ENCODE measurements around the gene NR4A1.

The NR4A1 gene

GRCh38 chr12:52023976-52024688 lies 27.1 kb upstream of the NR4A1 start:
- no peak for DNase-seq (ENCODE audit: low spot score in 2 of 2)
- H3K27me3 ChIP-seq (ENCODE audit: low read depth), result no peaks in the 10 kb centered on the region
- in situ Hi-C loops (cut with MboI; ENCODE audit: low sequenced_read_pairs), result no loop called here
- peak overlapping the region; percentile 45 for H3K4me3 ChIP-seq
- H3K4me1 ChIP-seq, result peaks cover 20% of the 10 kb centered on the region
- H3K9me3 ChIP-seq, result no peaks in the 10 kb centered on the region
- H3K36me3 ChIP-seq (replicated peaks), result no peaks in the 10 kb centered on the region

- in situ Hi-C loops (cut with MboI; ENCODE audit: low sequenced_read_pairs), result loop anchor here (5.0 kb wide), 2 partner anchors 57 to 97 kb away; no protein-coding TSS in a partner anchor
- DNase-seq (ENCODE audit: low spot score in 2 of 2), result peak in 1 of 2 experiments; percentile 51
- no peaks in the 10 kb centered on the region for H3K36me3 ChIP-seq (replicated peaks)
- H3K4me3 ChIP-seq, result peak overlapping the region; percentile 20; the same call in 1 of the 2 replicates
- H3K27me3 ChIP-seq (ENCODE audit: low read depth), result no peaks in the 10 kb centered on the region
- H3K9me3 ChIP-seq, result no peaks in the 10 kb centered on the region
- peaks cover 22% of the 10 kb centered on the region for H3K4me1 ChIP-seq
Observed at GRCh38 chr12:52024845-52025230, 26.4 kb upstream of the NR4A1 start.

- H3K27me3 ChIP-seq (ENCODE audit: low read depth), result no peaks in the 10 kb centered on the region
- H3K36me3 ChIP-seq (replicated peaks), result no peaks in the 10 kb centered on the region
- H3K4me3 ChIP-seq, result no peak overlapping the region
- in situ Hi-C loops (cut with MboI; ENCODE audit: low sequenced_read_pairs), result loop anchor here (5.0 kb wide), 2 partner anchors 56 to 96 kb away; no protein-coding TSS in a partner anchor
- no peak for DNase-seq (ENCODE audit: low spot score in 2 of 2)
- no peaks in the 10 kb centered on the region for H3K9me3 ChIP-seq
- H3K4me1 ChIP-seq, result peaks cover 24% of the 10 kb centered on the region
Observed at GRCh38 chr12:52026263-52026662, 25.0 kb upstream of the NR4A1 start.

- Histone ChIP-seq H3K36me3 (replicated peaks) (no peaks in the 10 kb centered on the region), H3K4me1 (peaks cover 24% of the 10 kb centered on the region), H3K27me3 (ENCODE audit: low read depth) (no peaks in the 10 kb centered on the region), H3K4me3 (no peak overlapping the region), H3K9me3 (no peaks in the 10 kb centered on the region)
- in situ Hi-C loops (cut with MboI; ENCODE audit: low sequenced_read_pairs), result loop anchor here (5.0 kb wide), 2 partner anchors 55 to 95 kb away; no protein-coding TSS in a partner anchor
- DNase-seq (ENCODE audit: low spot score in 2 of 2), result no peak
Observed at GRCh38 chr12:52027085-52027843, 24.0 kb upstream of the NR4A1 start.

GRCh38 chr12:52029685-52030084 lies 21.6 kb upstream of the NR4A1 start:
- Histone ChIP-seq H3K36me3 (replicated peaks) (no peaks in the 10 kb centered on the region), H3K27me3 (ENCODE audit: low read depth) (no peaks in the 10 kb centered on the region), H3K4me1 (peaks cover 25% of the 10 kb centered on the region), H3K4me3 (no peak overlapping the region), H3K9me3 (no peaks in the 10 kb centered on the region)
- in situ Hi-C loops (cut with MboI; ENCODE audit: low sequenced_read_pairs), result loop anchor here (5.0 kb wide), 2 partner anchors 53 to 93 kb away; no protein-coding TSS in a partner anchor
- DNase-seq (ENCODE audit: low spot score in 2 of 2), result peak; percentile 60 to 78

- Histone ChIP-seq H3K4me1 (peaks cover 16% of the 10 kb centered on the region), H3K36me3 (replicated peaks) (no peaks in the 10 kb centered on the region), H3K4me3 (peak overlapping the region; percentile 20), H3K27me3 (ENCODE audit: low read depth) (no peaks in the 10 kb centered on the region), H3K9me3 (no peaks in the 10 kb centered on the region)
- DNase-seq (ENCODE audit: low spot score in 2 of 2), result no peak
- in situ Hi-C loops (cut with MboI; ENCODE audit: low sequenced_read_pairs), result no loop called here
Observed at GRCh38 chr12:52032446-52032803, 18.8 kb upstream of the NR4A1 start.

GRCh38 chr12:52032804-52033445 lies 18.3 kb upstream of the NR4A1 start:
- Histone ChIP-seq H3K36me3 (replicated peaks) (no peaks in the 10 kb centered on the region), H3K4me3 (peak overlapping the region; percentile 28), H3K4me1 (peaks cover 16% of the 10 kb centered on the region), H3K9me3 (no peaks in the 10 kb centered on the region), H3K27me3 (ENCODE audit: low read depth) (no peaks in the 10 kb centered on the region)
- in situ Hi-C loops (cut with MboI; ENCODE audit: low sequenced_read_pairs), result no loop called here
- peak; percentile 94 to 97 for DNase-seq (ENCODE audit: low spot score in 2 of 2)

GRCh38 chr12:52033446-52034140 lies 17.6 kb upstream of the NR4A1 start:
- DNase-seq (ENCODE audit: low spot score in 2 of 2), result no peak
- Histone ChIP-seq H3K9me3 (no peaks in the 10 kb centered on the region), H3K4me3 (peak overlapping the region; percentile 28), H3K27me3 (ENCODE audit: low read depth) (no peaks in the 10 kb centered on the region), H3K36me3 (replicated peaks) (no peaks in the 10 kb centered on the region), H3K4me1 (peaks cover 16% of the 10 kb centered on the region)
- in situ Hi-C loops (cut with MboI; ENCODE audit: low sequenced_read_pairs), result no loop called here

- no peaks in the 10 kb centered on the region for H3K27me3 ChIP-seq (ENCODE audit: low read depth)
- H3K4me3 ChIP-seq, result no peak overlapping the region
- no peaks in the 10 kb centered on the region for H3K9me3 ChIP-seq
- in situ Hi-C loops (cut with MboI; ENCODE audit: low sequenced_read_pairs), result no loop called here
- peaks cover 12% of the 10 kb centered on the region for H3K4me1 ChIP-seq
- no peak for DNase-seq (ENCODE audit: low spot score in 2 of 2)
- H3K36me3 ChIP-seq (replicated peaks), result no peaks in the 10 kb centered on the region
Observed at GRCh38 chr12:52035190-52035589, 16.1 kb upstream of the NR4A1 start.

GRCh38 chr12:52035926-52036325 lies 15.3 kb upstream of the NR4A1 start:
- Histone ChIP-seq H3K36me3 (replicated peaks) (no peaks in the 10 kb centered on the region), H3K27me3 (ENCODE audit: low read depth) (no peaks in the 10 kb centered on the region), H3K9me3 (no peaks in the 10 kb centered on the region), H3K4me3 (no peak overlapping the region), H3K4me1 (peaks cover 12% of the 10 kb centered on the region)
- DNase-seq (ENCODE audit: low spot score in 2 of 2), result no peak
- in situ Hi-C loops (cut with MboI; ENCODE audit: low sequenced_read_pairs), result no loop called here

GRCh38 chr12:52036587-52037171 lies 14.6 kb upstream of the NR4A1 start:
- Histone ChIP-seq H3K4me3 (peak overlapping the region; percentile 37), H3K36me3 (replicated peaks) (no peaks in the 10 kb centered on the region), H3K4me1 (peaks cover 12% of the 10 kb centered on the region), H3K9me3 (no peaks in the 10 kb centered on the region), H3K27me3 (ENCODE audit: low read depth) (no peaks in the 10 kb centered on the region)
- in situ Hi-C loops (cut with MboI; ENCODE audit: low sequenced_read_pairs), result no loop called here
- peak; percentile 57 to 86 for DNase-seq (ENCODE audit: low spot score in 2 of 2)

- in situ Hi-C loops (cut with MboI; ENCODE audit: low sequenced_read_pairs), result no loop called here
- DNase-seq (ENCODE audit: low spot score in 2 of 2), result peak in 1 of 2 experiments; percentile 65
- Histone ChIP-seq H3K9me3 (no peaks in the 10 kb centered on the region), H3K4me1 (peaks cover 11% of the 10 kb centered on the region), H3K4me3 (peak overlapping the region; percentile 86), H3K36me3 (replicated peaks) (no peaks in the 10 kb centered on the region; the same call in 1 of the 2 replicates), H3K27me3 (ENCODE audit: low read depth) (no peaks in the 10 kb centered on the region)
Observed at GRCh38 chr12:52037248-52037861, 13.9 kb upstream of the NR4A1 start.

- Histone ChIP-seq H3K36me3 (replicated peaks) (peaks cover 4% of the 10 kb centered on the region), H3K4me3 (peak overlapping the region; percentile 86), H3K27me3 (ENCODE audit: low read depth) (no peaks in the 10 kb centered on the region), H3K9me3 (no peaks in the 10 kb centered on the region), H3K4me1 (peaks cover 3% of the 10 kb centered on the region)
- in situ Hi-C loops (cut with MboI; ENCODE audit: low sequenced_read_pairs), result no loop called here
- no peak for DNase-seq (ENCODE audit: low spot score in 2 of 2)
Observed at GRCh38 chr12:52038447-52038846, 12.8 kb upstream of the NR4A1 start.
